HL-60 (cell line): Measurements from ENCODE around the gene ZNF841.

Source experiments
- CTCF ChIP-seq: IDR thresholded peaks from one replicate; pipeline ENCODE4 v1.5.1; 2011; ENCODE audit warnings: low read length, control low read depth, inconsistent platforms; ENCODE audit not compliant: insufficient read depth
- GABPA ChIP-seq: IDR thresholded peaks from 2 replicates; pipeline ENCODE4 v1.6.1; 2012; ENCODE audit warnings: low read depth
- POLR2AphosphoS5 ChIP-seq: IDR thresholded peaks from 2 replicates; pipeline ENCODE4 v1.6.1; 2012; ENCODE audit warnings: low read depth
- REST ChIP-seq: IDR thresholded peaks from 2 replicates; pipeline ENCODE4 v1.6.1; 2012; ENCODE audit warnings: low read depth; ENCODE audit not compliant: insufficient replicate concordance

- TF ChIP-seq CTCF (no peak), POLR2AphosphoS5 (no peak), REST (no peak), GABPA (no peak)
These were observed 6.4 kb upstream of the ZNF841 start for GRCh38 chr19:52101866-52102562.
